HG02588 (cell line): ENCODE results near the gene MED17.
"Not testable (repeated sequence)": the region's sequence is repeated elsewhere in the genome, so short reads cannot be mapped to it uniquely, and the experiment has no call there.

Experiments
- ATAC-seq: cut with Tn5 transposase; IDR thresholded peaks from one replicate; pipeline ENCODE4 v1.9.1; 2021; ENCODE audit warnings: mild to moderate bottlenecking, moderate library complexity; ENCODE audit not compliant: unreplicated experiment

The MED17 gene

GRCh38 chr11:93757924-93758865 is 25.9 kb upstream of the MED17 start:
- ATAC-seq = no peak

GRCh38 chr11:93759123-93759522 is 25.0 kb upstream of the MED17 start:
- ATAC-seq = not testable (repeated sequence)

- no peak for ATAC-seq
Observed at GRCh38 chr11:93761910-93762309, 22.2 kb upstream of the MED17 start.

- ATAC-seq = no peak
Observed at GRCh38 chr11:93765551-93765950, 18.5 kb upstream of the MED17 start.

GRCh38 chr11:93766504-93766903 is 17.6 kb upstream of the MED17 start:
- no peak for ATAC-seq

GRCh38 chr11:93767018-93767417 is 17.1 kb upstream of the MED17 start:
- ATAC-seq = no peak

GRCh38 chr11:93770160-93770559 is 13.9 kb upstream of the MED17 start:
- ATAC-seq = no peak

GRCh38 chr11:93772123-93772522 is 12.0 kb upstream of the MED17 start:
- no peak for ATAC-seq

GRCh38 chr11:93773045-93773477 is 11.0 kb upstream of the MED17 start:
- ATAC-seq = no peak

GRCh38 chr11:93773601-93774200 is 10.4 kb upstream of the MED17 start:
- ATAC-seq = no peak

- ATAC-seq = not testable (repeated sequence)
Observed at GRCh38 chr11:93774560-93774959, 9.5 kb upstream of the MED17 start.

- no peak for ATAC-seq
Observed at GRCh38 chr11:93775289-93775688, 8.8 kb upstream of the MED17 start.

GRCh38 chr11:93783362-93783761 is 720 bp upstream of the MED17 start:
- no peak for ATAC-seq

- ATAC-seq = peak; percentile 45
Observed at GRCh38 chr11:93783765-93784144, 327 bp upstream of the MED17 start.

- peak; percentile 27 for ATAC-seq
Observed at GRCh38 chr11:93784935-93785360, 866 bp downstream of the MED17 start.

- no peak for ATAC-seq
Observed at GRCh38 chr11:93791493-93791892, 7.4 kb downstream of the MED17 start.

- ATAC-seq = no peak
Observed at GRCh38 chr11:93796441-93797231, 12.6 kb downstream of the MED17 start.

- no peak for ATAC-seq
Observed at GRCh38 chr11:93801366-93801765, 17.3 kb downstream of the MED17 start.

- no peak for ATAC-seq
Observed at GRCh38 chr11:93804879-93805278, 20.8 kb downstream of the MED17 start.

- ATAC-seq = no peak
Observed at GRCh38 chr11:93807980-93808379, 23.9 kb downstream of the MED17 start.

- no peak for ATAC-seq
Observed at GRCh38 chr11:93813974-93814373, 29.9 kb downstream of the MED17 start.
